GM19351 (cell line): ENCODE measurements around the gene TSC22D4.

ENCODE experiments used
- ATAC-seq: cut with Tn5 transposase; IDR thresholded peaks from one replicate; pipeline ENCODE4 v1.9.1; 2021; ENCODE audit warnings: mild to moderate bottlenecking, moderate library complexity; ENCODE audit not compliant: unreplicated experiment

The TSC22D4 gene

GRCh38 chr7:100430493-100431285, 48.3 kb downstream of the TSC22D4 start:
- no peak for ATAC-seq

- peak; percentile 39 for ATAC-seq
These were observed 49.1 kb downstream of the TSC22D4 start, which contains the start of gene MEPCE for GRCh38 chr7:100429637-100430492. Gene MEPCE, plus strand, starts transcription at chr7:100429831. Its CDS starts 188 bp downstream, at chr7:100430019.

GRCh38 chr7:100428967-100429636, 49.9 kb downstream of the TSC22D4 start:
- peak; percentile 46 for ATAC-seq

GRCh38 chr7:100428199-100428966, 50.6 kb downstream of the TSC22D4 start, which contains the start of gene ZCWPW1:
Gene ZCWPW1, minus strand, starts transcription at chr7:100428703. Its CDS starts 8,054 bp downstream, at chr7:100420649.
- ATAC-seq = peak; percentile 37

GRCh38 chr7:100427762-100428198, 51.2 kb downstream of the TSC22D4 start:
- no peak for ATAC-seq

GRCh38 chr7:100426516-100426915, 52.5 kb downstream of the TSC22D4 start:
- ATAC-seq = no peak

- ATAC-seq = no peak
These were observed 53.7 kb downstream of the TSC22D4 start for GRCh38 chr7:100425347-100425746.

- no peak for ATAC-seq
These were observed 55.7 kb downstream of the TSC22D4 start for GRCh38 chr7:100423315-100423714.

GRCh38 chr7:100419660-100420226, 59.3 kb downstream of the TSC22D4 start:
- no peak for ATAC-seq

- ATAC-seq = no peak
These were observed 59.9 kb downstream of the TSC22D4 start for GRCh38 chr7:100418930-100419659.
